A549 (cell line): ENCODE data around the gene F8. TPM values are rescaled to one million over a fixed set of nuclear protein-coding genes. Genes with fewer than 3 reads are reported as not detected.
A peak's percentile ranks its signal among the peaks of the same experiment; 100 is the strongest.

Experiments
- ATAC-seq, 2 experiments: fragments of 200-7000 bp in 1 of 2; fragments of >200 bp in 1 of 2; cut with Nextera tagmentation in 1 of 2; cut with Tn5 transposase in 1 of 2; 3 replicates each; pipeline versions ENCODE4 v1.8.0 to v1.9.1; 2018 to 2020; ENCODE audit warnings: mild to moderate bottlenecking in 1 of 2, moderate library complexity in 1 of 2
- CTCF ChIA-PET: fragments of 300-600 bp; sonication (Branson Sonifier 250); formaldehyde crosslinking; extraction: SDS; loops from one replicate; lab custom pipeline; 2021; ENCODE audit warnings: antibody characterized with exemption, inconsistent platforms; lab: Yijun Ruan, JAX
- POLR2A ChIA-PET: fragments of 350-600 bp; formaldehyde crosslinking; extraction: SDS; loops from one replicate; lab custom pipeline; 2021; ENCODE audit warnings: antibody characterized with exemption, inconsistent platforms; lab: Yijun Ruan, JAX
- DNase-seq, 2 experiments: peaks; one replicate each; pipeline versions ENCODE4 v3.0.0 to v3.0.0-alpha.2; 2011 to 2016; ENCODE audit warnings: low read depth in 1 of 2, low spot score in 1 of 2
- FAIRE-seq: peaks from 2 replicates; lab custom pipeline; 2011; peaks lifted over from hg19 to GRCh38; lab: Jason Lieb, UNC
- H3K27ac ChIP-seq, 2 experiments: fragments of >200 bp; sonication (Bioruptor Twin); formaldehyde crosslinking; 3 replicates each; pipeline ENCODE4 v1.5.1; 2016 to 2017
- H3K4me1 ChIP-seq: fragments of >200 bp; sonication (Bioruptor Twin); formaldehyde crosslinking; 3 replicates; pipeline ENCODE4 v1.6.1; 2016
- H3K4me2 ChIP-seq: fragments of >200 bp; sonication (Bioruptor Twin); formaldehyde crosslinking; 3 replicates; pipeline ENCODE4 v1.6.1; 2016
- H3K4me3 ChIP-seq: fragments of >200 bp; sonication (Bioruptor Twin); formaldehyde crosslinking; 3 replicates; pipeline ENCODE4 v1.5.1; 2016
- H3K9me3 ChIP-seq: fragments of >200 bp; sonication (Bioruptor Twin); formaldehyde crosslinking; 3 replicates; pipeline ENCODE4 v1.6.1; 2016
- EHMT2 ChIP-seq: fragments of 200-600 bp; sonication (generic); IDR thresholded peaks from 2 replicates; pipeline ENCODE4 v1.6.1; 2016; ENCODE audit warnings: antibody characterized with exemption, low read depth, mild to moderate bottlenecking, moderate library complexity
- EP300 ChIP-seq, 2 experiments: fragments of >200 bp; sonication (Bioruptor Twin); formaldehyde crosslinking; IDR thresholded peaks; 2 replicates in 1 of 2; 3 replicates in 1 of 2; pipeline ENCODE4 v1.6.1; 2016 to 2017
- FOSB ChIP-seq: fragments of 250-450 bp; sonication (Bioruptor Pico); IDR thresholded peaks from 2 replicates; pipeline ENCODE4 v1.5.0; 2020; ENCODE audit warnings: mild to moderate bottlenecking, moderate library complexity
- FOSL2 ChIP-seq, 2 experiments: fragments of 450-650 bp in 1 of 2; fragments of >200 bp in 1 of 2; sonication (Bioruptor Twin) in 1 of 2; formaldehyde crosslinking; IDR thresholded peaks; 2 replicates each; pipeline versions ENCODE4 v1.5.0 to v1.6.1; 2016 to 2020; ENCODE audit warnings: mild to moderate bottlenecking in 1 of 2, moderate library complexity in 1 of 2
- HDAC2 ChIP-seq: fragments of 200-600 bp; sonication (generic); IDR thresholded peaks from 2 replicates; pipeline ENCODE4 v1.6.1; 2016
- HEYL ChIP-seq: fragments of 250-450 bp; sonication (Bioruptor Pico); IDR thresholded peaks from 2 replicates; pipeline ENCODE4 v1.8.0; 2021; ENCODE audit warnings: mild to moderate bottlenecking, moderate library complexity
- HOXA7 ChIP-seq: fragments of 250-450 bp; sonication (Bioruptor Pico); IDR thresholded peaks from 2 replicates; pipeline ENCODE4 v1.5.0; 2020; ENCODE audit warnings: mild to moderate bottlenecking, moderate library complexity
- JUN ChIP-seq, 2 experiments: fragments of >200 bp; sonication (Bioruptor Twin); formaldehyde crosslinking; IDR thresholded peaks; 2 replicates in 1 of 2; 3 replicates in 1 of 2; pipeline ENCODE4 v1.6.1; 2016 to 2017
- KDM5A ChIP-seq: fragments of 200-600 bp; sonication (generic); IDR thresholded peaks from 2 replicates; pipeline ENCODE4 v1.6.1; 2016; ENCODE audit warnings: antibody characterized with exemption, mild to moderate bottlenecking
- MAFK ChIP-seq: fragments of 450-650 bp; IDR thresholded peaks from 2 replicates; pipeline ENCODE4 v1.6.1; 2014; ENCODE audit not compliant: partially characterized antibody
- MYC ChIP-seq: IDR thresholded peaks from 2 replicates; pipeline ENCODE4 v1.6.1; 2012; ENCODE audit warnings: mild to moderate bottlenecking, inconsistent platforms, low read length, improper control_type of control experiment, borderline replicate concordance
- NFE2L2 ChIP-seq: fragments of 150-350 bp; conservative IDR thresholded peaks from 2 replicates; pipeline ENCODE4 v1.6.1; 2014; ENCODE audit warnings: low read length
- NR3C1 ChIP-seq: fragments of >200 bp; sonication (Bioruptor Twin); formaldehyde crosslinking; IDR thresholded peaks from 3 replicates; pipeline ENCODE4 v1.6.1; 2017
- SMC3 ChIP-seq: fragments of >200 bp; sonication (Bioruptor Twin); formaldehyde crosslinking; IDR thresholded peaks from 3 replicates; pipeline ENCODE4 v1.6.1; 2018; ENCODE audit warnings: inconsistent platforms
- ZC3H11A ChIP-seq: fragments of 450-650 bp; IDR thresholded peaks from 2 replicates; pipeline ENCODE4 v1.6.1; 2014; ENCODE audit warnings: antibody characterized with exemption, mild to moderate bottlenecking
- ZFP36 ChIP-seq: fragments of 450-650 bp; IDR thresholded peaks from 2 replicates; pipeline ENCODE4 v1.6.1; 2014; ENCODE audit warnings: borderline replicate concordance; ENCODE audit not compliant: partially characterized antibody
- ZSCAN20 ChIP-seq: fragments of 250-450 bp; sonication (Bioruptor Pico); IDR thresholded peaks from 2 replicates; pipeline ENCODE4 v1.8.0; 2022; ENCODE audit warnings: mild to moderate bottlenecking, moderate library complexity
- WGBS: methylation state at CpG from one replicate; pipeline ENCODE4 v1.1.6; 2017; ENCODE audit errors: missing lambda C conversion rate; 5-methylcytosine and 5-hydroxymethylcytosine counted together
- polyA plus RNA-seq, 4 experiments: library from polyadenylated mRNA; depleted of rRNA in 3 of 4; stranded (reverse); fragments of >200 nt; fragmentation: RNase III in 1 of 4; extraction: RNeasy Plus Mini Kit Qiagen cat#74134 plus additional on column Dnase treatment in 1 of 4; gene quantifications; 2 replicates in 3 of 4; 3 replicates in 1 of 4; pipeline ENCODE4 v1.2.3, GENCODE V29; 2011 to 2017
- TF ChIP-seq, protein P1 (sequence below): fragments of 200-600 bp; sonication (generic); IDR thresholded peaks from 2 replicates; pipeline ENCODE4 v1.6.1; 2016; ENCODE audit warnings: antibody characterized with exemption, mild to moderate bottlenecking, moderate library complexity
- TF ChIP-seq, protein P2 (sequence below): IDR thresholded peaks from 2 replicates; pipeline ENCODE4 v1.6.1; 2012

F8 gene
- polyA plus RNA-seq, 2 of the 4 experiments (the other 2 are of a cell fraction) = 4.3 to 6.9 TPM

DNA sequence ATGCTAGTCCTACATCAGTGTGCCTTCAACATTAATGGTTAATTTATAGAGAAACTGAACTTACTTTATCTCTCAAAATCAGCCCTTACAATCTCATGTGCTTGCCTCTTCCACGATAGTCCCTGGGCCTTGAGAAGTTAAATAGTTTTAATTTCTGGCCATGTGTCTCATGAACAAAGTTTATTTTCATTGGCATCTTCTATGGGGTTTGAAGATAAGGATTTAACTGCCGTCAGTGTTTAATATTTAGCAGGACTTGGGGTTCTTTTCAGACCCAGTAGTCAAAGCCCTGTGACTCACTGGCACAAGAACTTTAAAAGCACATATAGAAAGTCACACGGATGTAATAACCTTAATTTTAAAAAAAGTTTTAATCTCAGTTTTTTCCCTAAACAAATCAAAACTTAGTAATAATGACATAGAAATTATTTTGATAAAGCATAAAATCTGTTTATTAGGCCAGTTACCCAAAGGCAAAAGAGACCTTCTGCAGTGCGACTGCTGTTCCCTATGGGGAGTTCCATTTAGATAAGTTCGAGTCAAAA lies 207.2 kb downstream of the F8 start:
- CTCF ChIA-PET = no interaction called here
- ATAC-seq = no peak
- no peak for DNase-seq
- 0 out of 3 replicates have a peak, but pooled peaks cover 3% of the 10 kb centered on the region for H3K4me1 ChIP-seq
- no peak overlapping the region for H3K4me3 ChIP-seq
- 0 out of 3 replicates have a peak overlapping the region, but pooled peaks have one; percentile 11 for H3K4me2 ChIP-seq
- peak; percentile 76 for FAIRE-seq
- WGBS = 39% methylated on average over 5 of the region's 5 CpGs
- POLR2A ChIA-PET = no interaction called here
- no peak for TF ChIP-seq SMC3
- TF ChIP-seq MYC = no peak
- TF ChIP-seq EP300 (IDR thresholded peaks at IDR 0.05) = no peak
- TF ChIP-seq HEYL (CRISPR knock-in tag) = no peak
- TF ChIP-seq, protein P1, sequence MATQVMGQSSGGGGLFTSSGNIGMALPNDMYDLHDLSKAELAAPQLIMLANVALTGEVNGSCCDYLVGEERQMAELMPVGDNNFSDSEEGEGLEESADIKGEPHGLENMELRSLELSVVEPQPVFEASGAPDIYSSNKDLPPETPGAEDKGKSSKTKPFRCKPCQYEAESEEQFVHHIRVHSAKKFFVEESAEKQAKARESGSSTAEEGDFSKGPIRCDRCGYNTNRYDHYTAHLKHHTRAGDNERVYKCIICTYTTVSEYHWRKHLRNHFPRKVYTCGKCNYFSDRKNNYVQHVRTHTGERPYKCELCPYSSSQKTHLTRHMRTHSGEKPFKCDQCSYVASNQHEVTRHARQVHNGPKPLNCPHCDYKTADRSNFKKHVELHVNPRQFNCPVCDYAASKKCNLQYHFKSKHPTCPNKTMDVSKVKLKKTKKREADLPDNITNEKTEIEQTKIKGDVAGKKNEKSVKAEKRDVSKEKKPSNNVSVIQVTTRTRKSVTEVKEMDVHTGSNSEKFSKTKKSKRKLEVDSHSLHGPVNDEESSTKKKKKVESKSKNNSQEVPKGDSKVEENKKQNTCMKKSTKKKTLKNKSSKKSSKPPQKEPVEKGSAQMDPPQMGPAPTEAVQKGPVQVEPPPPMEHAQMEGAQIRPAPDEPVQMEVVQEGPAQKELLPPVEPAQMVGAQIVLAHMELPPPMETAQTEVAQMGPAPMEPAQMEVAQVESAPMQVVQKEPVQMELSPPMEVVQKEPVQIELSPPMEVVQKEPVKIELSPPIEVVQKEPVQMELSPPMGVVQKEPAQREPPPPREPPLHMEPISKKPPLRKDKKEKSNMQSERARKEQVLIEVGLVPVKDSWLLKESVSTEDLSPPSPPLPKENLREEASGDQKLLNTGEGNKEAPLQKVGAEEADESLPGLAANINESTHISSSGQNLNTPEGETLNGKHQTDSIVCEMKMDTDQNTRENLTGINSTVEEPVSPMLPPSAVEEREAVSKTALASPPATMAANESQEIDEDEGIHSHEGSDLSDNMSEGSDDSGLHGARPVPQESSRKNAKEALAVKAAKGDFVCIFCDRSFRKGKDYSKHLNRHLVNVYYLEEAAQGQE = no peak
- TF ChIP-seq FOSB (CRISPR knock-in tag) = no peak
- TF ChIP-seq, protein P2, sequence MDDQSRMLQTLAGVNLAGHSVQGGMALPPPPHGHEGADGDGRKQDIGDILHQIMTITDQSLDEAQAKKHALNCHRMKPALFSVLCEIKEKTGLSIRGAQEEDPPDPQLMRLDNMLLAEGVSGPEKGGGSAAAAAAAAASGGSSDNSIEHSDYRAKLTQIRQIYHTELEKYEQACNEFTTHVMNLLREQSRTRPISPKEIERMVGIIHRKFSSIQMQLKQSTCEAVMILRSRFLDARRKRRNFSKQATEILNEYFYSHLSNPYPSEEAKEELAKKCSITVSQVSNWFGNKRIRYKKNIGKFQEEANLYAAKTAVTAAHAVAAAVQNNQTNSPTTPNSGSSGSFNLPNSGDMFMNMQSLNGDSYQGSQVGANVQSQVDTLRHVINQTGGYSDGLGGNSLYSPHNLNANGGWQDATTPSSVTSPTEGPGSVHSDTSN = no peak
- TF ChIP-seq ZSCAN20 (CRISPR knock-in tag) = no peak
- TF ChIP-seq ZFP36 = no peak
- no peak for TF ChIP-seq JUN (IDR thresholded peaks at IDR 0.05)
- TF ChIP-seq NFE2L2 = no peak
- no peak for TF ChIP-seq FOSL2 (IDR thresholded peaks at IDR 0.05)
- no peak for TF ChIP-seq FOSL2 (CRISPR knock-in tag; IDR thresholded peaks at IDR 0.05)
- no peak overlapping the region for H3K27ac ChIP-seq
- no peaks in the 10 kb centered on the region for H3K9me3 ChIP-seq

DNA sequence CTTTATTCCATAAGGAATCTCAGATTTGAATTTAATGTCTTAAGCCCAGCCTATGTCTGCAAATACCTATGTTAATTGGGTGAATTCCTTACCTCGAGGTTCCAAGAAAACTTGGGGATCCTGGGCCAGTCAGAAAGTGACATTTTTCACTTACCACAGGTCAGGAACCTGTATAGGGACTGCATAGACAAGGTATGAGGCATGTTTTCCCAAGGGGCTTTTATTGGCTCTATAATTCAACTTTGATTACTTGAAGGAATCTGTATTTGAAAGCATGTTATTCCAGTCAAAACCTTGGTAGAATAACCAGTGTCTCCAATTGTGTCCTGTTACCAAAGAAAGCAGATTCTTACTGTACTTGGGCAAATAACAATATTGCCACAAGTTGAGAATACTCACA lies 208.7 kb downstream of the F8 start:
- Histone ChIP-seq H3K4me2 (no peak overlapping the region), H3K4me3 (no peak overlapping the region), H3K27ac (no peak overlapping the region), H3K9me3 (no peaks in the 10 kb centered on the region), H3K4me1 (0 out of 3 replicates have a peak, but pooled peaks cover 3% of the 10 kb centered on the region)
- CTCF ChIA-PET = interaction anchor here (1.2 kb wide), 1 partner anchor 15 kb away, joined by 3 read pairs; no protein-coding TSS in a partner anchor
- ATAC-seq = no peak
- TF ChIP-seq FOSL2 (IDR thresholded peaks at IDR 0.05) (no peak), FOSL2 (CRISPR knock-in tag; IDR thresholded peaks at IDR 0.05) (no peak), MAFK (no peak), HDAC2 (no peak), NR3C1 (no peak), KDM5A (no peak), FOSB (CRISPR knock-in tag) (no peak), ZFP36 (no peak), EHMT2 (no peak), HOXA7 (CRISPR knock-in tag) (no peak), ZC3H11A (no peak)
- TF ChIP-seq, protein P1 = no peak
- POLR2A ChIA-PET = no interaction called here
- 0% methylated on average over 1 of the region's 1 CpG for WGBS
- no peak for FAIRE-seq
- DNase-seq = no peak
